KBM-7 (cell line): ENCODE measurements around the gene SENP1.
A peak's percentile ranks its signal among the peaks of the same experiment; 100 is the strongest.

Source experiments
- DNase-seq: peaks from one replicate; pipeline ENCODE4 v3.0.0-alpha.2; 2015
- in situ Hi-C: fragments of 300-500 bp; cut with MboI; formaldehyde crosslinking; loops from 2 replicates; pipeline ENCODE4 v1.14.3; 2020; ENCODE audit warnings: low sequenced_read_pairs, low pct_unique_long_range_greater_than_20kb, mixed read lengths

Gene SENP1

GRCh38 chr12:48043771-48044170 is 62.1 kb downstream of the SENP1 start:
- no peak for DNase-seq
- in situ Hi-C loops = no loop called here

GRCh38 chr12:48041591-48042423 is 64.1 kb downstream of the SENP1 start:
- DNase-seq = no peak

GRCh38 chr12:48040354-48040753 is 65.5 kb downstream of the SENP1 start:
- in situ Hi-C loops = no loop called here
- DNase-seq = no peak

More at GRCh38 chr12:48041591-48042423, 64.1 kb downstream of the SENP1 start:
- in situ Hi-C loops = no loop called here

GRCh38 chr12:48039151-48039550 is 66.7 kb downstream of the SENP1 start:
- in situ Hi-C loops = no loop called here

GRCh38 chr12:48038085-48038484 is 67.8 kb downstream of the SENP1 start:
- in situ Hi-C loops = no loop called here
- DNase-seq = no peak

More at GRCh38 chr12:48039151-48039550, 66.7 kb downstream of the SENP1 start:
- DNase-seq = no peak

GRCh38 chr12:48037267-48037915 is 68.5 kb downstream of the SENP1 start:
- in situ Hi-C loops = no loop called here
- no peak for DNase-seq

- no peak for DNase-seq
- in situ Hi-C loops = no loop called here
These were observed 69.1 kb downstream of the SENP1 start for GRCh38 chr12:48036818-48037217.

GRCh38 chr12:48034835-48035805 is 70.8 kb downstream of the SENP1 start:
- in situ Hi-C loops = no loop called here
- no peak for DNase-seq

GRCh38 chr12:48033451-48033850 is 72.4 kb downstream of the SENP1 start:
- no peak for DNase-seq
- in situ Hi-C loops = no loop called here

GRCh38 chr12:48032597-48032996 is 73.3 kb downstream of the SENP1 start:
- in situ Hi-C loops = no loop called here
- DNase-seq = no peak

- no peak for DNase-seq
These were observed 74.5 kb downstream of the SENP1 start for GRCh38 chr12:48031135-48031960.

GRCh38 chr12:48030173-48030650 is 75.7 kb downstream of the SENP1 start:
- no peak for DNase-seq
- in situ Hi-C loops = no loop called here

More at GRCh38 chr12:48031135-48031960, 74.5 kb downstream of the SENP1 start:
- in situ Hi-C loops = no loop called here

- peak; percentile 62 for DNase-seq
These were observed 76.2 kb downstream of the SENP1 start for GRCh38 chr12:48029491-48030172.

GRCh38 chr12:48028541-48029431 is 77.1 kb downstream of the SENP1 start:
- DNase-seq = no peak
- in situ Hi-C loops = no loop called here

More at GRCh38 chr12:48029491-48030172, 76.2 kb downstream of the SENP1 start:
- in situ Hi-C loops = no loop called here

- in situ Hi-C loops = no loop called here
- no peak for DNase-seq
These were observed 78.5 kb downstream of the SENP1 start for GRCh38 chr12:48027183-48028002.
